Kidney epithelial cell (primary cell): Measurements from ENCODE around the gene RHBDL3. TPM values are rescaled to one million over a fixed set of nuclear protein-coding genes. Genes with fewer than 3 reads are reported as not detected.
"Not testable (repeated sequence)": the region's sequence is repeated elsewhere in the genome, so short reads cannot be mapped to it uniquely, and the experiment has no call there.

Experiments
- DNase-seq: peaks from one replicate; pipeline ENCODE4 v3.0.0-alpha.2; 2010; ENCODE audit warnings: low read depth
- H3K27me3 ChIP-seq: 2 replicates; pipeline ENCODE4 v1.6.0; 2011; ENCODE audit warnings: low read length; ENCODE audit not compliant: control insufficient read depth, insufficient read depth
- H3K36me3 ChIP-seq: 2 replicates; pipeline ENCODE4 v1.5.1; 2011; ENCODE audit warnings: low read length; ENCODE audit not compliant: control insufficient read depth, insufficient read depth
- H3K4me3 ChIP-seq: 2 replicates; pipeline ENCODE4 v1.5.1; 2011; ENCODE audit warnings: low read depth, mild to moderate bottlenecking, control low read depth, low read length
- total RNA-seq: library from RNA; depleted of rRNA; stranded (reverse); fragments of >200 nt; gene quantifications from 2 replicates; pipeline ENCODE4 v1.2.3, GENCODE V29; 2015
- TF ChIP-seq, protein P1 (sequence below): IDR thresholded peaks from 2 replicates; pipeline ENCODE4 v1.5.1; 2011; ENCODE audit warnings: mild to moderate bottlenecking, moderate library complexity, low read length, control low read depth, inconsistent platforms; ENCODE audit not compliant: insufficient read depth, poor library complexity, severe bottlenecking

Gene RHBDL3
- total RNA-seq, 1 donor from 2014 or later = not detected

- peaks cover 9% of the 10 kb centered on the region for H3K27me3 ChIP-seq
- H3K4me3 ChIP-seq = no peak overlapping the region
- H3K36me3 ChIP-seq = no peaks in the 10 kb centered on the region
- TF ChIP-seq, protein P1, sequence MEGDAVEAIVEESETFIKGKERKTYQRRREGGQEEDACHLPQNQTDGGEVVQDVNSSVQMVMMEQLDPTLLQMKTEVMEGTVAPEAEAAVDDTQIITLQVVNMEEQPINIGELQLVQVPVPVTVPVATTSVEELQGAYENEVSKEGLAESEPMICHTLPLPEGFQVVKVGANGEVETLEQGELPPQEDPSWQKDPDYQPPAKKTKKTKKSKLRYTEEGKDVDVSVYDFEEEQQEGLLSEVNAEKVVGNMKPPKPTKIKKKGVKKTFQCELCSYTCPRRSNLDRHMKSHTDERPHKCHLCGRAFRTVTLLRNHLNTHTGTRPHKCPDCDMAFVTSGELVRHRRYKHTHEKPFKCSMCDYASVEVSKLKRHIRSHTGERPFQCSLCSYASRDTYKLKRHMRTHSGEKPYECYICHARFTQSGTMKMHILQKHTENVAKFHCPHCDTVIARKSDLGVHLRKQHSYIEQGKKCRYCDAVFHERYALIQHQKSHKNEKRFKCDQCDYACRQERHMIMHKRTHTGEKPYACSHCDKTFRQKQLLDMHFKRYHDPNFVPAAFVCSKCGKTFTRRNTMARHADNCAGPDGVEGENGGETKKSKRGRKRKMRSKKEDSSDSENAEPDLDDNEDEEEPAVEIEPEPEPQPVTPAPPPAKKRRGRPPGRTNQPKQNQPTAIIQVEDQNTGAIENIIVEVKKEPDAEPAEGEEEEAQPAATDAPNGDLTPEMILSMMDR = no peak
- no peak for DNase-seq
These were observed 9.0 kb upstream of the RHBDL3 start for GRCh38 chr17:32256701-32257019.

DNA sequence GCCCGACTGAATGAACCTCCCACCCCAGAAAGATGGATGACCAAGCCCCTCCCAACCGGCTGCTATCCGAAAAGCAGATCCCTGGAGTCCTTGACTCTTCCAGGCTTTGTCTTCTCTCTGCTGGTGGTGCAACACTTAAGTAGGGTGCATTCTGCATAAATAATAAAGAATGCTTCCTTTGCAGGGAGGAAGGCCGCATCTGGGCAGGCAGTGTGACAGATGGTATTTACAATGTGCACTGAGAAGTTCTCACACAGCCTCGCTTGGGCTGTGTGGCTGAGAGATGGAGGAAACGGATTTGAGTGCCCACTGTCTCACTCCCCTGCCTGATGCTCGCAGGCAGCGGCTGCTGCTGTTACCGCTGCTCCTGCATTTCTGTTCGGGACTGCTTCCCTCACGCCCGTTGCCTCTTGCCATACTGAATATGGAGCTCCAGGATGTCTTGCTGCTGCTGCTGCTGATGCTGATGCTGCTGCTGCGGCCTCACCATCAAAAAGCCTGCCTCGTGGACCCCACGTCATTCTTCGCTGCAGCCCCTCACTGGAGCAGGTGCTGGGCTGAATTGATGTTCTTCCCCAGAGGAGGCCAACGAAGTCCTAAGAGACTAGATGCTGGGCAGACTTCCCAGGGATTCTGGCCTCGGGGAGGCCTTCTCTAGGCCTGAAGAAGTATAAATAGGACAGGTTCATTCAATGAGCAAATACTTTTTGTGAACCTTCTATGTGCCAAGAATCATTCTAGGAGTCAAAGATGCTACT lies 7.1 kb upstream of the RHBDL3 start:
- H3K4me3 ChIP-seq = no peak overlapping the region
- TF ChIP-seq, protein P1 = no peak
- H3K36me3 ChIP-seq = no peaks in the 10 kb centered on the region
- no peak for DNase-seq
- peaks cover 18% of the 10 kb centered on the region for H3K27me3 ChIP-seq

- TF ChIP-seq, protein P1 = no peak
- Histone ChIP-seq H3K27me3 (peaks cover 27% of the 10 kb centered on the region), H3K4me3 (no peak overlapping the region), H3K36me3 (no peaks in the 10 kb centered on the region)
- no peak for DNase-seq
These were observed 6.0 kb upstream of the RHBDL3 start for GRCh38 chr17:32259586-32259985.

GRCh38 chr17:32261417-32261736 lies 4.3 kb upstream of the RHBDL3 start:
- TF ChIP-seq, protein P1 = no peak
- peaks cover 39% of the 10 kb centered on the region for H3K27me3 ChIP-seq
- no peak for DNase-seq
- H3K4me3 ChIP-seq = no peak overlapping the region
- H3K36me3 ChIP-seq = no peaks in the 10 kb centered on the region

DNA sequence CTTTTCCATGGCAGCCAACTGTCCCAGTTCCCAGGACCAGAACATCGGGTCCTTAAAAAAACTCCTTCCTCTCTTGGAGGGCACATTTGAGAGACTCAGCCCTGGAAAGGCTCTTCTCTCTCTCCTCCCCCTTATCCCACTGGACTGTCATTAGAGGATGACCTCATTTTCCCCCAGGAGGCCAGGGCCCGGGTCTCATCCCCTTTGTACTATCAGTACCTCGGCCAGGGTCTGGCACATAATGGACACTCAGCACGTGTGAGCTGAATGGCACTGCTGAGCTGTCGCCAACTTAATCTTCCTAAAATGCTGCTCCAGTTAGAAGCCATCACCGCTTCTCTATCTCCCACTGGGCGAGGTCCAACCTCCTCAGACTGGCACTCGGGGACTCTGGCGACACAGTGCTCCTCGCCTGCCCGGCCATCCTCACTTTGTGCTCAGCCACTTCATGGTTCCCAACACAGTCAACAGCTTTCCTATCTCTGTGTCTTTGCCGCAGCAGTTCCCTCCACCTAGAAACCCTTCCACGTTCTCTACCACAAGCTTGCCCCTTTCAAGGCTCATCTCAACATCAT lies 3.6 kb upstream of the RHBDL3 start:
- Histone ChIP-seq H3K27me3 (peaks cover 40% of the 10 kb centered on the region), H3K4me3 (no peak overlapping the region), H3K36me3 (no peaks in the 10 kb centered on the region)
- no peak for DNase-seq
- TF ChIP-seq, protein P1 = no peak

DNA sequence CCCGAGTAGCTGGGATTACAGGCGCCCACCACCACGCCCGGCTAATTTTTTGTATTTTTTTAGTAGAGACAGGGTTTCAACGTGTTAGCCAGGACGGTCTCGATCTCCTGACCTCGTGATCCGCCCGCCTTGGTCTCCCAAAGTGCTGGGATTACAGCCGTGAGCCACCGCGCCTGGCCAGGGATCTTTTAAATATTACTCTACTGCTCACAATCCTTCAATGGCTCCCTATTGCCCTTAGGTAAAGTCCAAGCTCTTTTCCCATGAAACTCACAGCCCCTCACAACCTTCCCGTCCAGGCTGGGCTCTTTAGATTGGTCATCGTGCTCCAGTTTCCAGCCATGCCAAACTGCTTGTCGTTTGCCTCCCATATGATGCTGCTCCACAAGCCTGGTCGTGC lies 2.1 kb upstream of the RHBDL3 start:
- H3K4me3 ChIP-seq, H3K36me3 ChIP-seq, DNase-seq: not testable (repeated sequence)
- peaks cover 50% of the 10 kb centered on the region for H3K27me3 ChIP-seq
